K562 (cell line): ENCODE measurements around the gene ASPDH. TPM values are rescaled to one million over a fixed set of nuclear protein-coding genes. Genes with fewer than 3 reads are reported as not detected.
A peak's percentile ranks its signal among the peaks of the same experiment; 100 is the strongest.

Experiments used
- ATAC-seq: fragments of 200-7000 bp; cut with Tn5 transposase; 3 replicates; pipeline ENCODE4 v1.9.1; 2020; ENCODE audit warnings: moderate library complexity
- BruUV-seq: library from RNA; stranded (reverse); fragments of 400-500 nt; replicated peaks from 2 replicates; lab custom pipeline; 2021; lab: Mats Ljungman, UMichigan
- CTCF ChIA-PET: fragments of 300-600 bp; formaldehyde crosslinking; extraction: SDS; loops from one replicate; lab custom pipeline; 2021; ENCODE audit warnings: low intra/inter-chr PET ratio; lab: Yijun Ruan, JAX
- POLR2A ChIA-PET: fragments of 300-600, 350-650 bp; sonication (Branson Sonifier 250); formaldehyde crosslinking; extraction: SDS; loops from one replicate; lab custom pipeline; 2021; ENCODE audit warnings: antibody characterized with exemption, inconsistent platforms; lab: Yijun Ruan, JAX
- DNase-seq, 4 experiments: peaks; one replicate each; pipeline versions ENCODE4 v3.0.0 to v3.0.0-alpha.2; 2011 to 2018; ENCODE audit warnings: low spot score in 3 of 4, mixed read lengths in 3 of 4; ENCODE audit errors: extremely low read depth in 1 of 4
- FAIRE-seq: peaks from 2 replicates; lab custom pipeline; 2011; peaks lifted over from hg19 to GRCh38; lab: Jason Lieb, UNC
- H2AFZ ChIP-seq: 2 replicates; pipeline ENCODE4 v1.6.0; 2011; ENCODE audit warnings: low read depth, low read length, control low read depth, inconsistent platforms
- H3K27ac ChIP-seq: fragments of 200-600 bp; 3 replicates; pipeline ENCODE4 v1.8.0; 2011; ENCODE audit warnings: low read depth, mild to moderate bottlenecking, control low read depth, inconsistent platforms, low read length, moderate library complexity, mixed read lengths; ENCODE audit errors: extremely low read depth
- H3K27me3 ChIP-seq, 2 experiments: fragments of 300-600 bp in 1 of 2; 2 replicates in 1 of 2; 3 replicates in 1 of 2; pipeline versions ENCODE4 v1.6.0 to v1.8.0; 2011; ENCODE audit warnings: inconsistent platforms in 2 of 2, low read length in 2 of 2, mild to moderate bottlenecking in 1 of 2, mixed read lengths in 1 of 2, moderate library complexity in 1 of 2; ENCODE audit not compliant: control insufficient read depth in 2 of 2, insufficient read depth in 2 of 2
- H3K36me3 ChIP-seq: fragments of 300-600 bp; 3 replicates; pipeline ENCODE4 v1.8.0; 2011; ENCODE audit warnings: mild to moderate bottlenecking, low read length, inconsistent platforms; ENCODE audit not compliant: control insufficient read depth, insufficient read depth
- H3K4me1 ChIP-seq, 2 experiments: fragments of 200-600 bp in 1 of 2; replicated peaks in 1 of 2; 2 replicates in 1 of 2; 3 replicates in 1 of 2; pipeline versions ENCODE4 v1.5.1 to v1.8.0; 2011; ENCODE audit warnings: inconsistent platforms in 2 of 2, low read length in 2 of 2, mild to moderate bottlenecking in 1 of 2, mixed read lengths in 1 of 2, moderate library complexity in 1 of 2; ENCODE audit not compliant: control insufficient read depth in 2 of 2, insufficient read depth in 2 of 2
- H3K4me2 ChIP-seq: 2 replicates; pipeline ENCODE4 v1.6.1; 2011; ENCODE audit warnings: low read length, control low read depth, inconsistent platforms, mixed read lengths; ENCODE audit not compliant: insufficient read depth
- H3K4me3 ChIP-seq: fragments of 200-600 bp; sonication (generic), shearing (Covaris generic); 2 replicates; pipeline ENCODE4 v1.5.1; 2016; ENCODE audit warnings: control low read depth, inconsistent platforms
- H3K79me2 ChIP-seq: fragments of 200-600 bp; 3 replicates; pipeline ENCODE4 v1.8.0; 2011; ENCODE audit warnings: low read length, inconsistent platforms; ENCODE audit not compliant: control insufficient read depth, insufficient read depth
- H3K9ac ChIP-seq, 2 experiments: 2 replicates each; pipeline versions ENCODE4 v1.6.0 to v1.6.1; 2011; ENCODE audit warnings: low read depth in 2 of 2, low read length in 2 of 2, control low read depth in 1 of 2, inconsistent platforms in 1 of 2, mild to moderate bottlenecking in 1 of 2, mixed read lengths in 1 of 2; ENCODE audit not compliant: insufficient read depth in 1 of 2
- H3K9me1 ChIP-seq: one replicate; pipeline ENCODE4 v1.6.0; 2011; ENCODE audit warnings: inconsistent platforms, mild to moderate bottlenecking, low read length, moderate library complexity; ENCODE audit not compliant: control insufficient read depth, insufficient read depth
- H3K9me3 ChIP-seq: replicated peaks from 2 replicates; pipeline ENCODE4 v1.5.1; 2011; ENCODE audit warnings: low read depth, low read length, inconsistent platforms; ENCODE audit not compliant: control insufficient read depth, insufficient read depth
- H4K20me1 ChIP-seq: replicated peaks from 2 replicates; pipeline ENCODE4 v1.6.1; 2011; ENCODE audit warnings: low read length, inconsistent platforms, mixed read lengths; ENCODE audit not compliant: control insufficient read depth, insufficient read depth
- ARNT ChIP-seq, 2 experiments: fragments of 450-650 bp; IDR thresholded peaks; 2 replicates each; pipeline ENCODE4 v1.6.1; 2016; ENCODE audit warnings: mild to moderate bottlenecking in 1 of 2
- CAMTA2 ChIP-seq: fragments of 250-450 bp; sonication (Bioruptor Pico); conservative IDR thresholded peaks from 2 replicates; pipeline ENCODE4 v1.5.1; 2022
- CSDE1 ChIP-seq, 2 experiments: fragments of 450-650 bp; IDR thresholded peaks; 2 replicates each; pipeline ENCODE4 v1.6.1; 2016; ENCODE audit warnings: mild to moderate bottlenecking in 1 of 2
- EP300 ChIP-seq: IDR thresholded peaks from 2 replicates; pipeline ENCODE4 v1.6.1; 2012; ENCODE audit warnings: low read length, improper control_type of control experiment
- MBD2 ChIP-seq: sonication (generic); IDR thresholded peaks from 2 replicates; pipeline ENCODE4 v1.6.1; 2016; ENCODE audit warnings: low read depth, borderline replicate concordance
- MCM2 ChIP-seq: fragments of 450-650 bp; IDR thresholded peaks from 2 replicates; pipeline ENCODE4 v1.6.1; 2017; ENCODE audit warnings: low read depth, mild to moderate bottlenecking
- MITF ChIP-seq: IDR thresholded peaks from 2 replicates; pipeline ENCODE4 v1.6.1; 2014; ENCODE audit warnings: antibody characterized with exemption
- MLLT1 ChIP-seq, 2 experiments: fragments of 450-650 bp; IDR thresholded peaks; 2 replicates each; pipeline ENCODE4 v1.6.1; 2016
- SMARCE1 ChIP-seq: fragments of 450-650 bp; IDR thresholded peaks from 2 replicates; pipeline ENCODE4 v1.7.1; 2016; ENCODE audit warnings: mild to moderate bottlenecking
- SRSF7 ChIP-seq: fragments of 200-400 bp; formaldehyde crosslinking; optimal IDR thresholded peaks from 2 replicates; pipeline ENCODE3; 2017; ENCODE audit warnings: mild to moderate bottlenecking, low read depth, low read length
- ZNF253 ChIP-seq: fragments of 250-450 bp; sonication (Bioruptor Pico); conservative IDR thresholded peaks from 2 replicates; pipeline ENCODE4 v1.6.1; 2021; ENCODE audit warnings: mild to moderate bottlenecking
- ZNF589 ChIP-seq: fragments of 200-800 bp; sonication (Bioruptor generic); IDR thresholded peaks from 2 replicates; pipeline ENCODE4 v1.6.1; 2016; ENCODE audit warnings: low read depth, missing genetic modification characterization, missing compliant biosample characterization
- ZNF778 ChIP-seq: fragments of 450-650 bp; formaldehyde crosslinking; IDR thresholded peaks from 2 replicates; pipeline ENCODE4 v1.4.0; 2020; ENCODE audit warnings: mild to moderate bottlenecking, moderate library complexity
- ZSCAN32 ChIP-seq: fragments of 450-650 bp; formaldehyde crosslinking; IDR thresholded peaks from 2 replicates; pipeline ENCODE4 v1.4.0; 2020; ENCODE audit warnings: mild to moderate bottlenecking, moderate library complexity
- WGBS: fragments of 100-300 bp; shearing (Covaris generic); methylation state at CpG from one replicate; pipeline ENCODE4 v1.1.6; 2016; ENCODE audit warnings: low coverage, mixed read lengths; ENCODE audit not compliant: insufficient coverage; ENCODE audit errors: missing lambda C conversion rate; 5-methylcytosine and 5-hydroxymethylcytosine counted together
- in situ Hi-C: fragments of 300-500 bp; cut with MboI; formaldehyde crosslinking; loops from 4 replicates; pipeline ENCODE4 v1.15.0; 2018; ENCODE audit warnings: inconsistent platforms, mixed read lengths
- intact Hi-C: fragments of 100-400 bp; cut with micrococcal nuclease; formaldehyde crosslinking; loops from 2 replicates; pipeline ENCODE4 v1.14.2; 2022
- polyA plus RNA-seq, 8 experiments: library from polyadenylated mRNA; depleted of rRNA in 4 of 8; stranded (reverse) in 5 of 8; unstranded in 3 of 8; fragments of >200 nt; fragmentation: Nextera tagmentation in 2 of 8; fragmentation: Illumina TruSeq in 1 of 8; extraction: Ambion mirVana in 2 of 8; extraction: Trizol in 1 of 8; gene quantifications; 2 replicates each; pipeline versions ENCODE4 v1.2.1 to v1.2.3, GENCODE V29; 2011 to 2014; ENCODE audit warnings: inconsistent platforms in 1 of 8, missing spikeins in 1 of 8
- total RNA-seq, 7 experiments: library from RNA; depleted of rRNA in 6 of 7; stranded (reverse); fragments of >200 nt in 6 of 7; fragmentation: Illumina TruSeq in 2 of 7; extraction: Trizol in 2 of 7; gene quantifications; 2 replicates each; pipeline versions ENCODE4 v1.2.1 to v1.2.3, GENCODE V29; 2011 to 2021; ENCODE audit warnings: low replicate concordance in 1 of 7
- TF ChIP-seq, protein P1 (sequence below): sonication (generic); formaldehyde crosslinking; IDR thresholded peaks from 2 replicates; pipeline ENCODE4 v1.8.1; 2023; ENCODE audit warnings: mild to moderate bottlenecking, missing genetic modification reagents
- TF ChIP-seq, protein P2 (sequence below): sonication (generic); formaldehyde crosslinking; IDR thresholded peaks from 2 replicates; pipeline ENCODE4 v1.8.1; 2023; ENCODE audit warnings: mild to moderate bottlenecking, missing genetic modification reagents

ASPDH gene
- total and polyA plus RNA-seq, 9 of the 15 experiments (the other 6 are each of a cell fraction or from before 2014, with no cell fraction given), result not detected

GRCh38 chr19:50516456-50516855 lies 2.7 kb upstream of the ASPDH start:
- DNase-seq (no peak), ATAC-seq (no peak), FAIRE-seq (no peak)
- POLR2A ChIA-PET, result no interaction called here
- no peak overlapping the region for H3K27ac ChIP-seq
- H4K20me1 ChIP-seq, result no peaks in the 10 kb centered on the region
- peaks cover 0 to 49% of the 10 kb centered on the region in 2 experiments; a peak in 2 of 5 replicates for H3K4me1 ChIP-seq
- intact Hi-C loops, result no loop called here
- no peak overlapping the region for H3K4me2 ChIP-seq
- no peak overlapping the region for H3K4me3 ChIP-seq
- H3K9ac ChIP-seq, result 0 out of 4 replicates have a peak overlapping the region, but pooled peaks of 1 of the 2 experiments have one; percentile 64
- H3K36me3 ChIP-seq, result no peaks in the 10 kb centered on the region
- no TSS peak for BruUV-seq
- TF ChIP-seq EP300 (no peak), ARNT (IDR thresholded peaks at IDR 0.05) (no peak), ZNF589 (CRISPR knock-in tag) (no peak), MCM2 (no peak), ZNF253 (CRISPR knock-in tag) (no peak), SRSF7 (no peak), CSDE1 (IDR thresholded peaks at IDR 0.05) (no peak), CAMTA2 (CRISPR knock-in tag) (no peak), SMARCE1 (no peak), MLLT1 (IDR thresholded peaks at IDR 0.05) (no peak), MITF (no peak), ZSCAN32 (CRISPR knock-in tag) (no peak), MBD2 (no peak), ZNF778 (CRISPR knock-in tag) (no peak)
- TF ChIP-seq, protein P1, sequence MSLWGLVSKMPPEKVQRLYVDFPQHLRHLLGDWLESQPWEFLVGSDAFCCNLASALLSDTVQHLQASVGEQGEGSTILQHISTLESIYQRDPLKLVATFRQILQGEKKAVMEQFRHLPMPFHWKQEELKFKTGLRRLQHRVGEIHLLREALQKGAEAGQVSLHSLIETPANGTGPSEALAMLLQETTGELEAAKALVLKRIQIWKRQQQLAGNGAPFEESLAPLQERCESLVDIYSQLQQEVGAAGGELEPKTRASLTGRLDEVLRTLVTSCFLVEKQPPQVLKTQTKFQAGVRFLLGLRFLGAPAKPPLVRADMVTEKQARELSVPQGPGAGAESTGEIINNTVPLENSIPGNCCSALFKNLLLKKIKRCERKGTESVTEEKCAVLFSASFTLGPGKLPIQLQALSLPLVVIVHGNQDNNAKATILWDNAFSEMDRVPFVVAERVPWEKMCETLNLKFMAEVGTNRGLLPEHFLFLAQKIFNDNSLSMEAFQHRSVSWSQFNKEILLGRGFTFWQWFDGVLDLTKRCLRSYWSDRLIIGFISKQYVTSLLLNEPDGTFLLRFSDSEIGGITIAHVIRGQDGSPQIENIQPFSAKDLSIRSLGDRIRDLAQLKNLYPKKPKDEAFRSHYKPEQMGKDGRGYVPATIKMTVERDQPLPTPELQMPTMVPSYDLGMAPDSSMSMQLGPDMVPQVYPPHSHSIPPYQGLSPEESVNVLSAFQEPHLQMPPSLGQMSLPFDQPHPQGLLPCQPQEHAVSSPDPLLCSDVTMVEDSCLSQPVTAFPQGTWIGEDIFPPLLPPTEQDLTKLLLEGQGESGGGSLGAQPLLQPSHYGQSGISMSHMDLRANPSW (CRISPR knock-in tag), result no peak
- TF ChIP-seq, protein P2, sequence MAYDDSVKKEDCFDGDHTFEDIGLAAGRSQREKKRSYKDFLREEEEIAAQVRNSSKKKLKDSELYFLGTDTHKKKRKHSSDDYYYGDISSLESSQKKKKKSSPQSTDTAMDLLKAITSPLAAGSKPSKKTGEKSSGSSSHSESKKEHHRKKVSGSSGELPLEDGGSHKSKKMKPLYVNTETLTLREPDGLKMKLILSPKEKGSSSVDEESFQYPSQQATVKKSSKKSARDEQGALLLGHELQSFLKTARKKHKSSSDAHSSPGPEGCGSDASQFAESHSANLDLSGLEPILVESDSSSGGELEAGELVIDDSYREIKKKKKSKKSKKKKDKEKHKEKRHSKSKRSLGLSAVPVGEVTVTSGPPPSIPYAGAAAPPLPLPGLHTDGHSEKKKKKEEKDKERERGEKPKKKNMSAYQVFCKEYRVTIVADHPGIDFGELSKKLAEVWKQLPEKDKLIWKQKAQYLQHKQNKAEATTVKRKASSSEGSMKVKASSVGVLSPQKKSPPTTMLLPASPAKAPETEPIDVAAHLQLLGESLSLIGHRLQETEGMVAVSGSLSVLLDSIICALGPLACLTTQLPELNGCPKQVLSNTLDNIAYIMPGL, result no peak
- 18% methylated on average over 8 of the region's 12 CpGs for WGBS
- H3K9me3 ChIP-seq, result no peaks in the 10 kb centered on the region
- no peaks in the 10 kb centered on the region for H3K9me1 ChIP-seq
- H2AFZ ChIP-seq, result no peak overlapping the region
- CTCF ChIA-PET, result no interaction called here
- in situ Hi-C loops, result no loop called here
- H3K27me3 ChIP-seq, result no peaks in the 10 kb centered on the region
- H3K79me2 ChIP-seq, result no peaks in the 10 kb centered on the region
